Breast epithelium (tissue), 4 donors: ENCODE results near the gene FRS2. TPM values are rescaled to one million over a fixed set of nuclear protein-coding genes. Genes with fewer than 3 reads are reported as not detected.

Source experiments
- DNase-seq, 2 donors: peaks; one replicate each; pipeline ENCODE4 v3.0.0-alpha.2; 2019; ENCODE audit warnings: low spot score in 2 of 2
- H3K27ac ChIP-seq, 2 donors: fragments of 200-600 bp; sonication (generic) in 1 of 2; one replicate each; pipeline ENCODE4 v1.5.1; 2016 to 2019; ENCODE audit warnings: mild to moderate bottlenecking in 1 of 2
- H3K27me3 ChIP-seq, 2 donors: fragments of 200-600 bp; sonication (generic) in 1 of 2; one replicate each; pipeline versions ENCODE4 v1.5.1 to v1.6.0; 2017 to 2019; ENCODE audit warnings: control low read depth in 1 of 2, mild to moderate bottlenecking in 1 of 2
- H3K36me3 ChIP-seq: fragments of 200-600 bp; one replicate; pipeline ENCODE4 v1.5.1; 2019
- H3K4me1 ChIP-seq, 2 donors: fragments of 200-600 bp; sonication (generic); one replicate each; pipeline ENCODE4 v1.5.1; 2016 to 2019; ENCODE audit warnings: control low read depth in 1 of 2
- H3K4me3 ChIP-seq, 3 donors: fragments of 200-600 bp; sonication (generic); 1 replicate in 2 of 3; 2 replicates in 1 of 3; pipeline ENCODE4 v1.5.1; 2016 to 2019; ENCODE audit warnings: mild to moderate bottlenecking in 3 of 3, moderate library complexity in 2 of 3
- H3K9me3 ChIP-seq, 2 donors: fragments of 200-600 bp; sonication (generic) in 1 of 2; one replicate each; pipeline ENCODE4 v1.5.1; 2016 to 2019; ENCODE audit warnings: control low read depth in 1 of 2
- CTCF ChIP-seq, 3 donors: fragments of 450-650 bp; IDR thresholded peaks; one replicate each; pipeline ENCODE4 v1.5.1; 2016 to 2017; ENCODE audit warnings: antibody characterized with exemption in 3 of 3, mild to moderate bottlenecking in 3 of 3, moderate library complexity in 3 of 3
- POLR2A ChIP-seq: fragments of 450-650 bp; IDR thresholded peaks from one replicate; pipeline ENCODE4 v1.6.1; 2016; ENCODE audit warnings: antibody characterized with exemption, mild to moderate bottlenecking, moderate library complexity
- POLR2AphosphoS5 ChIP-seq, 3 donors: sonication (generic); formaldehyde crosslinking; IDR thresholded peaks; one replicate each; pipeline ENCODE4 v1.6.1; 2017; ENCODE audit warnings: antibody characterized with exemption in 3 of 3
- intact Hi-C: fragments of 100-400 bp; cut with DNase I; formaldehyde crosslinking; loops from one replicate; pipeline ENCODE4 v1.15.1; 2023; ENCODE audit warnings: low total_unique reads
- total RNA-seq, 3 donors: library from RNA; depleted of rRNA; stranded (reverse); fragments of >200 nt; gene quantifications; one replicate each; pipeline ENCODE4 v1.1.0, GENCODE V29; 2016

Gene FRS2
- total RNA-seq, 3 donors from 2014 or later = 54.9 to 125 (median 72.4) TPM

DNA sequence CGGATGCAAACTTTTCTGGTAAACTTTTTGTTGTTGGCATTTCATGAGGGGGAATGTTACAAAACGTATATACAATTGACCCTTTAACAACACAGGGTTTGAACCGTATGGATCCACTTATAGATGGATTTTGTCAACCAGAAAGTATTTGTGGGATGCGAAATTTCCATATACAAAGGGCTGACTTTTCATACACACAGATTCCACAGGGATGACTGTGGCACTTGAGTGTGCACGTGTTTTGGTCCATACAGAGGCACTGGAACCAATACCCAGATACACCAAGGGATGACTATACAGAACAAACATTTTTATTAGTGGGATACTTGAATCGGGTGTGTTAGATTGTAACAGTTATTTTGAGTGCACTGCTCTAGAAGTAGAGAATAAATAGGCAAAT lies 85.3 kb downstream of the FRS2 start:
- Histone ChIP-seq H3K4me3 (no peak overlapping the region), H3K36me3 (no peaks in the 10 kb centered on the region), H3K9me3 (no peaks in the 10 kb centered on the region), H3K4me1 (no peaks in the 10 kb centered on the region), H3K27me3 (no peaks in the 10 kb centered on the region), H3K27ac (no peak overlapping the region)
- TF ChIP-seq CTCF (IDR thresholded peaks at IDR 0.05) (no peak), POLR2A (no peak), POLR2AphosphoS5 (IDR thresholded peaks at IDR 0.05) (no peak)
- intact Hi-C loops = no loop called here
- no peak for DNase-seq

DNA sequence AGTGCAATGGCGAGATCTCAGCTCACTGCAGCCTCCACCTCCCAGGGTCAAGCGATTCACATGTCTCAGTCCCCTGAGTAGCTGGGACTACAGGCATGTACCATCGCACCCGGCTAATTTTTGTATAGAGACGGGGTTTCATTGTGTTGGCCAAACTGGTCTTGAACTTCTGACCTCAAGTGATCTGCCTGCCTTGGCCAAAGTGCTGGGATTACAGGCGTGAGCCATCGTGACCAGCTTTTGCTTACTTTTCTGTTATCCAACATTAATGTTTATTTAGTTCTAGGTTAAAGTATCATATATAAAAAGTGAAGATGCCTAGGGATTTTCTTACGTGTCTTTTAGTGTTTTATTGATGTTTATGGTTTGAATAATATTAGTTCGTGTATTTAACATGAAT lies 86.2 kb downstream of the FRS2 start:
- TF ChIP-seq POLR2AphosphoS5 (IDR thresholded peaks at IDR 0.05) (no peak), POLR2A (no peak), CTCF (IDR thresholded peaks at IDR 0.05) (no peak)
- Histone ChIP-seq H3K27me3 (no peaks in the 10 kb centered on the region), H3K27ac (no peak overlapping the region), H3K9me3 (no peaks in the 10 kb centered on the region), H3K4me3 (no peak overlapping the region), H3K36me3 (no peaks in the 10 kb centered on the region), H3K4me1 (no peaks in the 10 kb centered on the region)
- intact Hi-C loops = no loop called here
- DNase-seq = no peak

- DNase-seq = no peak
- H3K4me1 ChIP-seq = no peaks in the 10 kb centered on the region
- no peak overlapping the region for H3K27ac ChIP-seq
- no peaks in the 10 kb centered on the region for H3K27me3 ChIP-seq
- TF ChIP-seq CTCF (IDR thresholded peaks at IDR 0.05) (no peak), POLR2AphosphoS5 (IDR thresholded peaks at IDR 0.05) (no peak)
- peaks cover 3% of the 10 kb centered on the region for H3K36me3 ChIP-seq
- H3K4me3 ChIP-seq = no peak overlapping the region
- intact Hi-C loops = no loop called here
- no peaks in the 10 kb centered on the region for H3K9me3 ChIP-seq
Measured at GRCh38 chr12:69563166-69563762, 93.1 kb downstream of the FRS2 start.

- intact Hi-C loops = no loop called here
- peaks cover 3% of the 10 kb centered on the region for H3K36me3 ChIP-seq
- no peak overlapping the region for H3K27ac ChIP-seq
- no peaks in the 10 kb centered on the region for H3K9me3 ChIP-seq
- H3K27me3 ChIP-seq = no peaks in the 10 kb centered on the region
- H3K4me1 ChIP-seq = no peaks in the 10 kb centered on the region
- DNase-seq = no peak
- no peak for TF ChIP-seq POLR2A
- TF ChIP-seq CTCF (IDR thresholded peaks at IDR 0.05) = no peak
- no peak for TF ChIP-seq POLR2AphosphoS5 (IDR thresholded peaks at IDR 0.05)
- H3K4me3 ChIP-seq = no peak overlapping the region
Measured at GRCh38 chr12:69566603-69567002, 96.4 kb downstream of the FRS2 start.

GRCh38 chr12:69569236-69569635 lies 99.0 kb downstream of the FRS2 start:
- TF ChIP-seq POLR2AphosphoS5 (IDR thresholded peaks at IDR 0.05) (no peak), CTCF (IDR thresholded peaks at IDR 0.05) (no peak), POLR2A (no peak)
- Histone ChIP-seq H3K27ac (no peak overlapping the region), H3K9me3 (no peaks in the 10 kb centered on the region), H3K4me3 (no peak overlapping the region), H3K4me1 (no peaks in the 10 kb centered on the region), H3K36me3 (peaks cover 1% of the 10 kb centered on the region), H3K27me3 (no peaks in the 10 kb centered on the region)
- DNase-seq = no peak
- intact Hi-C loops = no loop called here
